ENCODE results near the gene ALAS2.

ALAS2 gene

DNA sequence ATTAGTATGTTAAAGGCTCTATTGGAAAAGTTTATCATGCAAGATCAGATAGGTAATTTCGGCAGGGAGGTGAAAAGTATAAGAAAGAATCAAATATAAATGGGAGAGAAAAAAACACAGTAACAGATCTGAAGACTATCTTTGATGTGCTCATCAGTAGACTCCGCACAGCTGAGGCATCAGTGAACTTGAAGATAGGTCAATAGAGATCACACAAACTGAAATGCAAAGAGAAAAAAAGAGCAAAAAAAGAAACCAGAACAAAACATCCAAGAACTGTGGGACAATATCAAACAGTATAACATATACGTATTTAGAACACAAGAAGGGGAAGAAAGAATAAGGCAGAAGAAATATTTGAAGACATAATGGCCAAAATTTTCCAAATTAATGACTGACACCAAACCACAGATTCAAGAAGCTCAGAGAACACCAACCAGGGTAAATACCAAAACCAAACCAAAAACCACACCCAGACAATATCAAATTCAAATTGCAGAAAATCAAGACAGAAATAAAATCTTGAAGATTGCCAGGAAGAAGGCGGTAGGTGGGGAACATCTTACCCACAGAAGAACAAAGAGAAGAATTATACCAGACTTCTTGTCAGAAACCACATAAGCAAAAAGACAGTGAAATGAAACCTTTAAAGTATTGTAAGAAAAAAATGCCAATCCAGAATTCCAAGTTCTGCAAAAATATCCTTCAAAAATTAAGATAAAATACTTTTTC is 65.8 kb downstream of the ALAS2 start:
- no peak overlapping the region for H3K4me3 ChIP-seq (ENCODE audit: low read depth, low read length)
- DNase-seq (ENCODE audit: low read depth), result no peak
- TF ChIP-seq, protein P1, sequence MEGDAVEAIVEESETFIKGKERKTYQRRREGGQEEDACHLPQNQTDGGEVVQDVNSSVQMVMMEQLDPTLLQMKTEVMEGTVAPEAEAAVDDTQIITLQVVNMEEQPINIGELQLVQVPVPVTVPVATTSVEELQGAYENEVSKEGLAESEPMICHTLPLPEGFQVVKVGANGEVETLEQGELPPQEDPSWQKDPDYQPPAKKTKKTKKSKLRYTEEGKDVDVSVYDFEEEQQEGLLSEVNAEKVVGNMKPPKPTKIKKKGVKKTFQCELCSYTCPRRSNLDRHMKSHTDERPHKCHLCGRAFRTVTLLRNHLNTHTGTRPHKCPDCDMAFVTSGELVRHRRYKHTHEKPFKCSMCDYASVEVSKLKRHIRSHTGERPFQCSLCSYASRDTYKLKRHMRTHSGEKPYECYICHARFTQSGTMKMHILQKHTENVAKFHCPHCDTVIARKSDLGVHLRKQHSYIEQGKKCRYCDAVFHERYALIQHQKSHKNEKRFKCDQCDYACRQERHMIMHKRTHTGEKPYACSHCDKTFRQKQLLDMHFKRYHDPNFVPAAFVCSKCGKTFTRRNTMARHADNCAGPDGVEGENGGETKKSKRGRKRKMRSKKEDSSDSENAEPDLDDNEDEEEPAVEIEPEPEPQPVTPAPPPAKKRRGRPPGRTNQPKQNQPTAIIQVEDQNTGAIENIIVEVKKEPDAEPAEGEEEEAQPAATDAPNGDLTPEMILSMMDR (IDR thresholded peaks at IDR 0.05; ENCODE audit: low read depth, low read length), result no peak
- TF ChIP-seq MYC (IDR thresholded peaks at IDR 0.05; ENCODE audit: low read depth, low read length), result no peak
- TF ChIP-seq, protein P2, sequence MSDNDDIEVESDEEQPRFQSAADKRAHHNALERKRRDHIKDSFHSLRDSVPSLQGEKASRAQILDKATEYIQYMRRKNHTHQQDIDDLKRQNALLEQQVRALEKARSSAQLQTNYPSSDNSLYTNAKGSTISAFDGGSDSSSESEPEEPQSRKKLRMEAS (IDR thresholded peaks at IDR 0.05; ENCODE audit: low read depth, low read length), result no peak
- no peak for TF ChIP-seq POLR2A (IDR thresholded peaks at IDR 0.05; ENCODE audit: extremely low read depth, insufficient read length)

DNA sequence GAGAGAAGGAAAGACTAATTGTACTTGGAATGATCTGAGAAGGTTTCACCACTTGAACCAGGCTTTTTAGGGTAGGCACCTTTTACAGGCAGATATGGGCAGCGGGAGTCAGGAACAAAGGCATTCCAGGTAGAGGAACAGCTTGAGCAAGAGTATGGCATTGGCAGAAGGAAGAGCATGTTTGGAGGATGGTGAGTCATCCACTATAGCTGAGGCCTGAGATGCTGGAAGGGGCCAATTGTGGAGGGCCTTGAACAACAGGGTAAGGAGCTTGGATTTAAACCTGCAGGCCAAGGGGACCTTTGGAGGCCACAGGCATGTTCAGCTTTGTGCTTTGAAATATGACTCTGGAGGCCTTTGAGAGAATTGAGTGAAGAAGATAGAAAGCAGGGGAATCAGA is 69.0 kb downstream of the ALAS2 start:
- no peak overlapping the region for H3K4me3 ChIP-seq (ENCODE audit: low read depth, low read length)
- TF ChIP-seq, protein P2 (IDR thresholded peaks at IDR 0.05; ENCODE audit: low read depth, low read length), result no peak
- no peak for TF ChIP-seq POLR2A (IDR thresholded peaks at IDR 0.05; ENCODE audit: extremely low read depth, insufficient read length)
- TF ChIP-seq, protein P1 (IDR thresholded peaks at IDR 0.05; ENCODE audit: low read depth, low read length), result no peak
- TF ChIP-seq MYC (IDR thresholded peaks at IDR 0.05; ENCODE audit: low read depth, low read length), result no peak
- DNase-seq (ENCODE audit: low read depth), result no peak
